Fibroblast of lung (primary cell): Measurements from ENCODE around the gene B3GAT3.

Experiments
- EZH2 ChIP-seq: IDR thresholded peaks from 2 replicates; pipeline ENCODE4 v1.5.1; 2012; ENCODE audit warnings: low read length, control low read depth, mild to moderate bottlenecking; ENCODE audit errors: missing control alignments
- TF ChIP-seq, protein P1 (sequence below), 2 donors: IDR thresholded peaks in 1 of 2; conservative IDR thresholded peaks in 1 of 2; 1 replicate in 1 of 2; 2 replicates in 1 of 2; pipeline ENCODE4 v1.5.1; 2011 to 2012; ENCODE audit warnings: low read length in 2 of 2, control low read depth in 1 of 2, inconsistent platforms in 1 of 2, low read depth in 1 of 2, mild to moderate bottlenecking in 1 of 2

- TF ChIP-seq, protein P1, sequence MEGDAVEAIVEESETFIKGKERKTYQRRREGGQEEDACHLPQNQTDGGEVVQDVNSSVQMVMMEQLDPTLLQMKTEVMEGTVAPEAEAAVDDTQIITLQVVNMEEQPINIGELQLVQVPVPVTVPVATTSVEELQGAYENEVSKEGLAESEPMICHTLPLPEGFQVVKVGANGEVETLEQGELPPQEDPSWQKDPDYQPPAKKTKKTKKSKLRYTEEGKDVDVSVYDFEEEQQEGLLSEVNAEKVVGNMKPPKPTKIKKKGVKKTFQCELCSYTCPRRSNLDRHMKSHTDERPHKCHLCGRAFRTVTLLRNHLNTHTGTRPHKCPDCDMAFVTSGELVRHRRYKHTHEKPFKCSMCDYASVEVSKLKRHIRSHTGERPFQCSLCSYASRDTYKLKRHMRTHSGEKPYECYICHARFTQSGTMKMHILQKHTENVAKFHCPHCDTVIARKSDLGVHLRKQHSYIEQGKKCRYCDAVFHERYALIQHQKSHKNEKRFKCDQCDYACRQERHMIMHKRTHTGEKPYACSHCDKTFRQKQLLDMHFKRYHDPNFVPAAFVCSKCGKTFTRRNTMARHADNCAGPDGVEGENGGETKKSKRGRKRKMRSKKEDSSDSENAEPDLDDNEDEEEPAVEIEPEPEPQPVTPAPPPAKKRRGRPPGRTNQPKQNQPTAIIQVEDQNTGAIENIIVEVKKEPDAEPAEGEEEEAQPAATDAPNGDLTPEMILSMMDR (conservative IDR thresholded peaks at IDR 0.05 in 1 of 2, IDR thresholded peaks at IDR 0.05 in 1 of 2; ENCODE audit: low read depth in 1 of 2, low read length in 2 of 2), result no peak
- no peak for TF ChIP-seq EZH2
Measured at GRCh38 chr11:62652161-62653006, 30.6 kb upstream of the B3GAT3 start.
